HG03135 (cell line): ENCODE data around the gene MYOG.

ENCODE experiments used
- ATAC-seq: cut with Tn5 transposase; IDR thresholded peaks from one replicate; pipeline ENCODE4 v1.9.1; 2021; ENCODE audit warnings: mild to moderate bottlenecking, moderate library complexity; ENCODE audit not compliant: unreplicated experiment

Gene MYOG

DNA sequence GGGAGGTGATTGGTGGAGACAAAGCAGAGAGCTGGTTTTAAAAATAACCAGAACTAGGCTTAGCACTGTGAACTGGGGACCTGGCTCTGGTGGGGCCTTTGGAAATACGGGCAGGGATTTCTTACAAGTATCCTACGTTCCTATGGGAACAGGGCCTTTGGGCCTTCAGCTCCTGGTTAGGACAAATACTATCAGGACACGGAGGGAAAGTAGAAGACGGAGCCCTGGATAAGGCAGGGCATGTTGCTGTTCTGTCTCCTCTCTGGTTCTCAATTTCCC, 5.3 kb upstream of the MYOG start:
- no peak for ATAC-seq

DNA sequence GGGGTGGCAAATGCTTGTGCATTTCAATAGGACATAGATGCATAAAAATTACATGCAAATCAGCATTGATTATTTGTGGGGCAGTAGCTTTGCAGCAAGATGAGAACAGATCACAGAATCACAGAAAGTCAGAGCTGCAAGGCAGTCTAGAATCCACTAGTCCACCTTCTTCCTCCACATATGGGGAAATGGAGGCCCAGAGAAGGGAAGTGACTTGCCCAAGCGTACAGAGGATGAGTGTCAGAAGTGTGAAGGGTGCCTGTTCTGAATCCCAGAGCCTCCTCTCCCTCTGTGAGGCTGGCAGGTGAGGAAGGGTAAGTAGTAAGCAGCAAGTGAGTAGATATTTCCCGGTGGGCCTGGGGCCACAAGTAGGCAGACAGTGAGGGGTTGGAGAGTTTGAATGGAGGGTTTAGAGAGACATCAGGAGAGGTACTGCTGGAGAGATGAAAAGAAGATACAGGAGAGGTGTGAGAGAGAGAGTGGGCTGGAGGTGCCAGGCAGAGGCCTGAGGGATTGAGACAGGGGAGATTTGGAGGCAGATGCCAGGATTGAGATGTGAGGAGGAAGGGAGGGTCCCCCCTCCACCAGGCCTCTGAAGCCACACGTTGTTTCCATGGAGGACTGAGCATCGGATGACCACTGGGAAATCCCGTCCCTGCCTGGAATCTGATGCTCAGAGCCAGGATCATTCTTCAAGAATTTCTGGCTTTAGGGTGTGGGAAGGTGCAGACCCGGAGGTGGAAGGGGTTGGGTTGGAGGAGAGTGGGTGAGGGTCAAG, 4.8 kb upstream of the MYOG start:
- ATAC-seq: no peak

DNA sequence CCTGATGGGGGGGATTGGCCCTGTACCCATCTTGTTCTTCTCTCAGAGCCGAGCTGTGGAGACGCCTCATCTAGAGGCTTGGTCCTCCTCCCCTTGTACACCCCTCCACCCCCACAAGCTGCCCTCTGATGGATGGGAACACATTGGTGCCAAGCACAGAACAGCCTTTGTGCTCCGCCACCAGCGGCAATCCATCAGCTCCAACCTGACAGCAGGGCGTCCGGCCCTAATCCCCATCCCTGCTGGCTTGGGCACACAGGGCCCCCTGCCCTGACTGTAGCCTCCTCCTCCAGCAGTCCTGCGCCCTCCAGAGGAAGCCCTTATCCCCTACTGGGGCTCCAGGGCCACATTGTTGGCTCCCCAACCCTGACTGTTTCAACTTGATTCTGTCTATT, 3.8 kb upstream of the MYOG start:
- ATAC-seq: no peak

DNA sequence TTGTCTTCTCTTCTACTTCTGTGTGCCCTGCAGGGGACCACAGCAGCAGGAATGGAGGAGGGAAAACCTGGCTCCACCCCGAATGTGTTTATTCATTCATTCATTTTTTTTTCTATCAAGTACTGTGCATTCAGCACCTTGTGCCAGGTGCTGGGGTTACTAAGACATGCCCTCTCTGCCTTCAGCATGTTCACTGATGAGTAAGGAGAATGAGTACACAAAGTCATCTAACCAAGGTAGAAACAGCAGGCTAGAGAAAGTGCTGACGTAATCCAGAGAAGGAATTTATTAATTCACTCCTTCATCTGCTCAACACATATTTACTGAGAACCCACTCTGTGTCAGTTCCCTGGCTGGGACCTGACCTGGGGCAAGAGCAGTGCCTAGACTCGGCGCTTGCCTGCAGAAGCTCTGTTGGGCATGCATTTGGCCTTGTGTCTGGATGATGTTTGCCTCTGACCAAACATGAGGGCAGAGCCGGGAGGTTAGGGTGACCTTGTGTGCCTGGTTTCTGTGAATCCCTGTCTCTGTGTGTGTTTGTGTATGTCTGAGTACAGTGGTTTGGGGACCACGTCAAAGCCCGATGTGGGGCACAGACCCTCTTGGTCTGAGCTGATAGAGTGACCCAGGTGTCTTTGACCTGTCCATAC, 3.3 kb upstream of the MYOG start:
- no peak for ATAC-seq

DNA sequence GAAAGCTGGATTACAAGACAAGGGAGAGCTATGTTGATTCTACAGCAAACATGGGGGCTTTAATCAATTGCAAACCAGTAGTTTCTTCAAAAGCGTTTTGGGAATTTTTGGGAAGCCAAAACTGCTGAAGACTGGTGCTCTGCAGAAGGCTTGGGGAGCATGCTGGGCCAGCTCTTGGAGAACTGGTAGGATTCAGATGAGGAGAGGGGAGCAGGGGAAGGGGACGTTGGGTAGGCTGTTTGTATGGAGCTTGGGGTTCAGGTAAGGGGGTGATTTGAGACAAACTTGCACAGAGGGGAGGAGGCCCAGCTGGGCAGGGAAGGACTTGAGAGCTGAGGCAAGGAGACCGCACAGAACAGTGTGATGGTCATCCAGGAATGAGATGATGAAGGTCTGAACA, 2.6 kb upstream of the MYOG start:
- no peak for ATAC-seq

DNA sequence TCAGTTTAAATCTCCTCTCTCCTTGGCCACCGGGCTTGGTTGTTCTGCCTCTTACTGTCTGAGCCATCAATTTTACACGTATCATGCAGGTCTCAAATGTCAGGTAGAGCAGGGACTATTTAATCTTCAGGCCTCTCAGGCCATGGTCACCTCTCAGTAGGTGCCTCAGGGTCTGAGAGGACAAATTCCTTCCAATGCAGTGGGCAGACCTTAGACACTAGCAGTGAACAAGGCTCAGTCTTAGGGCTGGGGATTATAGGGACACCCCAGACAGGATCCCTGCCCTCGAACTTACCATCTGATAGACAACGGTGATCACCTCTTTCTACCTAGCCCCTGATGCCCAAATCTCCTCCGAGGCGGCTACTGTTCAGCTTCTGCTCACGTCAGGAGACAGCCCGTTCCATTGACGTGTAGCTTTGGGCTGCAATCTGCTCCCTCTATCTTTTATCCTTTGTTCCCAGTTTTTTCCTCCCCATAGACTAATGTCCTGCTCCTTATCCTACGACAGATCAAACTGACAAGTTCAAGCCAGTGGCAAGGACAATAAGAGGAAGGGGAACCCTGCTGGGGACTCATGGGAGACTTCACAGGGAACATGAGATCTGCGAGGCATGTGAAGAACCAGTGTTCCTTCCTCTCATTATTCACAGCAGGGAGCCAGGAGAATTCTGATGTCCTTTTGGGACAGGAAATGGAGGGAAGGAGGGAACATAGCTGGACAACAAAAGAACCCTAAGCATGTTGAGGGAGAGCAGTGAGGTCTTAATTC, 1.4 kb upstream of the MYOG start:
- ATAC-seq: no peak

DNA sequence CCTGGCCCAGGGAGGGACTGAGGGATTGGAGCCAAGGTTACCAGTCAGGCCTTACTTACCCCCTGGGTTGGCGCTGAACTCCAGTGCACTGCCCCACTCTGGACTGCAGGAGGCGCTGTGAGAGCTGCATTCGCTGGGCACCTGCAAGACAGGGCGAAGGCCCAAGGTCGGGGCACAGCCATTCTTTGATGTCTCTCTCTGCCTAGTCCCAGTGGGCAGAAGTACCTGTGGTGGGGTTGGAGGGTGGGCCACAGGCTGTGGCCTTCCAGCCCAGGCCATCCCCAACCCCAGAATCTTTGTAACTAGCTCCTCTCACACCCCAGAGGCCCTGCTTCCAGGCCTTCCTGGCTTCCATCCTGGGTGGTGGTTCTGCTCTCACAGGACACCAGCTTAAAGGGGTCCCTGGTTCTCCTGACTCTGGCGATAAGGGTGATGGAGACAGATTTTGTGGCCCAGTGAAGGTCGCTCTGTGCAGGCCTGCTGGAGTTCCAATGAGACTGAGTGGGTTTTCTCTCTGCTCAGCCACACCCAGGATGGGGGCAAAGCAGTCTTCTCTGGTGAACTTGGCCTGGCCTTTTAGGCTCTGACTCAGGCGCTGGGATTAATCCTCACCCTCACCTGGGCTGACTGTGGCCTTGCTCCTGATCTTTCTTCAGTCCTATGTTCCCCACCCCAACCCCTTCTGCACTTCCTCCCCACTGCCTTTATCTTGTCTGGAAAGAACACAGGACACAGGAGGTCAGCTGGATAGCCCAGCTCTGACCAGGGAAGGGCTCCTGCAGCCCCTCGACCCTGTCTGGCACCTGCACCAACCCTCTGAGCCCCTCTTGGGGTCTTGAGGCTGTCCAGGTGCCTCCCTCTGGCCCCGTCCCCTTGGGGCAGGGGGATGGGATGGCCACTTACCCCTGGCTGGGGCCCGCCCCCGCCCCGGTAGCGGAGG, 954 bp downstream of the MYOG start:
- no peak for ATAC-seq

DNA sequence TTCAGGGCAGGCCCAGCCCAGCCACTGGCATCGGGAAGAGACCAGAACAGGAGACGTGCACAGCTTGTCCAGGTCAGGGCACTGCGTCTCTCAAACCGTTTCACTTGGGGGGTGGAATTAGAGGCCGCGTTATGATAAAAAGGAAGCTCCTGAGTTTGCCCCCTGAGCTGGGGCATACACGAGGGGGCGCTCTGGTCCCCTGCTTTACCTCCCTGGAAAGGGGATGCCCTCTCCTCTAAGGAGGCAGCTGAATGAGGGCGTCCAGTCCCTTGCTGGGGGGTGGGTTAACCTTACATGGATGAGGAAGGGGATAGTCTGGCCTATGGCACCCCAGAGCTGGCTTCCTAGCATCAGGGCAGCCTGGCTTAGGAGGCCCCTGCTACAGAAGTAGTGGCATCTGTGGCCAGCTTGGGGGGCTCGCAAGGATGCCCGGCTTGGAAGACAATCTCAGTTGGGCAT, 2.3 kb downstream of the MYOG start:
- no peak for ATAC-seq

DNA sequence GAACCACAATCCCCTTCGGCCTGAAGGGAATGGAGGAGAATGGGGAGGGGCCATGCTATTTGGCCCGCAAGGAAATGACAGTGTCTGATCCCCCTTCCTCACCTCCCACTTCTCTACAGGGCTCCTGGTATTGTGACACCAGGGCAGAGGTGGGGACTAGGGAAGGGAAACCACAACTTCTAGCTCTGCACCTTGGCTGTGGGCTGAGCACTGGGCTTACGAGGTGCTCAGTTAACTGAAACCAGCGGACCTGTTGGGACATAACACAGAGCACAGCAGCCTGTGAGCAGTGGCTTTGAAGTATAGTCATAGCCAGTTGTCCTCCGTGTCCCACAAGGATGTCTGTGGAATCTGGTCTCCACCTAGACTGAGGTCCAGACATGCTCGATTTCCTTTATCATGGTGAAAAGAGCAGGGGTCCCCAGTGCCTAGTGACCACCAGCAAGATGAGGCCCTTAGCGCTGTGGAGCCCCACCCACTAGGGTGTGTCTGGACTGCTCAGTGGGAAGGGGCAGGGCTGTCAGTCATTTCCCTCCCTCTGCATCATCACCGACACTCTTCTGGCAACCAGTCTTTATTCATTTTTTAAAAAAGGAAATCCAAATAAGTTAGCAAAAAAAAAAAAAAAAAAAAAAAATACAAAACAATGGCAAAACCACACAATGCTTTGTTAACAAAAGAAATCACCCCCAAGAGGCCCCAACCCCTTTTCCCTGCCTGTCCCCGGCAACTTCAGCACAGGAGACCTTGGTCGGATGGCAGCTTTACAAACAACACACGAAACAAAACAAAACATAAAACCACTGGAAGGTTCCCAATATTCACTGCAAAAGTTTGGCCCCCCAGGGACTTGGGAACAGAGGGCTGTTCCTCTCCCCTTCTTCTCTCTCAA, 3.0 kb downstream of the MYOG start:
- ATAC-seq: no peak

DNA sequence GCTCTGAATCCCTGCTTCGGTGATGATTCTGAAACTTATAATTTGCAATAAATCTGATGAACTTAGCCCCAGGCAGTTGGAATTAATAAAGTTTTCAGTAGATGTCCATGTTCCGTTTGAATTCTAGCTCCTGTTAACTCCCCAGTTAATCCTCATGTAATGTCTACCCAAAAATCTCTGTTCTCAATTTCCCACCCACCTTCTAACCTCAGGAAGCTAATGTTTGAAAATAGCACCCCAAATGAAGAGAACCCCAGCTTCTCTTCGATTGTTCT, 3.6 kb downstream of the MYOG start:
- ATAC-seq: no peak

DNA sequence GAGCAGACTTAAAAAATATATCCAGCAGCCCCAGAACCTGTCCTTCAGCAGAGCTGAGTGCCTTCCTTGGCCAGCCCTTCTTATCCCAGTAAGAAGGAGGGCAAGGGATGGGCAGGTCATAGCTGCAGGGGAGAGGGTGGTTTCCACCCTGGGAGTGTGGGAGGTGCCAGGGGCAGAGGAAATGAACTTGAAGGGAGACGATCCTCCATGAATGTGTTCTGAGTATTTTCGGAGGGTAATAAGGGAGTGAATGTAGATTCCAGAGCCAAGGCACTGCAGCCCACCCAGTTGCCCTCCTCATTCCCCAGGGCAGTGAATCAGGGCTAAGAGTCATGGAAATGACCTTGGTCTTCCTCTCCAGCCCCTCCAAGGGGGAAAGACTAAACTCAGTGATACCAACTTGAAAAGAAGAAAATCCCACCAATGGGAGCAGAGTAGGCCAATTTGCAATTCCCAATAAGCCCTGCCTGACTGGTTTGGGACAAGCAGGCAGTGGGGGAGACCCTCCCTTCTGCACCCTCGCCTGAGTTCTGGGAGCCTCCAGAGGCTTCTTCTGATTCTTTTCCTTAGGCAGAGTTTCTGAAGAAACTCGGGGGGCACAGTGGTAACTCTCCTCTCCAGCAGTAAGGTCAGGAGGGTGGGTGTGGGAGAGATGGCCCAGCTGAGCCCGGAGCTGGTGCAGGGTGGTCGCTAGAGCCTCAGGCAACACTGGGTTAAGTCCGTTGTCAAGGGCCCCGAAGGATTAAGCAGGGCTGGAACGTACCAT, 4.2 kb downstream of the MYOG start:
- ATAC-seq: no peak

DNA sequence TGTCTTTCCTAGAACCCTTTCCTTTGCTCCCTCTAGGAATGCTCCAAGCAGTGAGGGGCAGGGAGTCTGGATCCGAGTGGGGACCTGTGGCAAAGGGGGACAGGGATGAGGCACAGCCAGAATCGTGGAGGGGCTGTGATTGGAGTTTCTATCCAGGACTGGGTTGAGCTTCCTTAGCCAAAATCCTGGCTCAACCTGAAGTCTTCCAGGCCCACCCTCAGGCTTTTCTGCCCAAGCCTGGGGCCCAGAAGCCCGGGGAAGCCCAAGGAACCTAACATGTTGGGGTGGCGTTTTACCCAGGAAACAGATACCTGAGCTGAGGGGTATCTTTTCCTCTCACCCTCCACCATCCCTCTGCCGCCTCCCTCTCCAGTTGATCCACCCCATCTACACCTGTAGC, 5.4 kb downstream of the MYOG start:
- ATAC-seq: no peak

DNA sequence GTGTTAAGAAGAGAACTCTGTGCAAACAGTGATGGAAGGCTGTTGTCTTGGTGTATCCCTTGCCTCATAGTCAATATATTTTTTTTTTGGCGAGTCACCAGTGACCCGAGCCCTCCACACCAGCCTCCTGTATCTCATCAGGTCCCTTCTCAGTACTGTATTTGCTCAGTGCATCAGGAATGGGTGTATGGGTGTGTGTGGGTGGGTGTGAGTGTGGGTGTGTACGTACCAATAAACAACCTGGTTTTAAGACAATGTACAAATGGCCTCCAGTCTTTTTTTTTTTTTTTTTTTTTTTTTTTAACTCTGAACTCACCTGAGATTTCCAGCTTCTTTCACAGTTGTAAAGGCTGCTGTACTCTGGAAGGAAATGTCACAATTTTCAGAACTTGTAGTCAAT, 7.3 kb downstream of the MYOG start:
- no peak for ATAC-seq

DNA sequence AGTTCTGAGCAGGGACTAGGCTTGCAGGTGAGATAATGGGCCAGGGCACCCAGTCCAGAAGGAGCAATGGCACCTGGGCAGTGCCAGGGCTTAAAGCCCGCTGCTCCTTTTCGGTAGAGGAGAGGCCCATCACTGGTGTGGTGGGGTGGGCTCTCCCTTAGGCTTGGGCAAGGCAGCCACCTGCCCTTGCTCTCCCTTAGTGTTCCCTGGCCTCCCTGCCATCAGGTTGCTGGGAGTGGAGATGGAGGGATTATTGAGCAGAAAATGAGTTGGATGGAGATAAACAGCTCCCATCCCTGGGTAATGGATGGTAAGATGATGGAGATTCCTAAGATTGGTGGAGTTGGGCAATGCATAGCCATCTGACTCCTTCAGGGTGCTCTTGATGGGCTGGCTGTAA, 7.9 kb downstream of the MYOG start:
- no peak for ATAC-seq

DNA sequence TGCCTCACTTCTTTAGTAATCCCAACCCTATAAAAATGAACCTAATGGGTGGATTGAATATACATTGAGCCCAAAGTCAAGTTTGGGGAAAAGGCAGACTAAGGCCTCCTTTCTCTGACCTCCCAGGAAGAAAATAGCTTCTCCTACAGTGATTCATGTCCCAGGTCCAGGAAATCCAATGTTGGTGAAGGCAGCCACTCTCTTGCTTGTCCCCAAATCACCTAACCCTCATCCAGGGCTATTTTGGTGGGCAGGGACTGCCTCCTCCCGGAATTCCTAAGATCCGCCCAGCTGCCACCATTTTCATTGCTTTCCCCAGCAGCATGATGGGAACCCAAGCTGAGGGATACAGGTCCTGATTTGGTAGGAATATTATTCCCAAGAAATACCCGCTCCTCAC, 8.4 kb downstream of the MYOG start:
- no peak for ATAC-seq

DNA sequence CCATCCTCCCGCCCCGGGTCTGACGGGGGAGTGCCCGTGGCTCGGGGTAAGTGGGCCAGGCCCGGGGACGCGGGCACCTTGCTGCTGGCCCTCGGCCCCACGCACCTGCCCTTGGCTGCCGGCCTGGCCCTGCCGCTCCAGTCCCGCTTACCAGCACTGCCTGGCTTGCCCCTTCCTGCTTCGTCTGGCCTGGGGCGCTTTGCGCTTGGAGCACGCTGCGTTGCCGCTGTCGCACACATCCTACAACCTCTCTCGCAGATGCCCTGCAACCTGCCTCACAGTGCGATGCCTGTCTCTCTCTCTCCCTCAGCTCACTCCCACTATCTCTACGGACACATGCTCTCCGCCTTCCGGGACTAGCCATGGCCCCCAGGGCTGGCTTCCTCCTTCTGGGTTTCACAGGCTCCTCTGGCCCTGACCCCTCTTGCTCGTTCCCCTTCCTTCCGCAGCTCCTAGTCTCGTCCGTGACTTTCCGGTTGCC, 9.7 kb downstream of the MYOG start:
- no peak for ATAC-seq

DNA sequence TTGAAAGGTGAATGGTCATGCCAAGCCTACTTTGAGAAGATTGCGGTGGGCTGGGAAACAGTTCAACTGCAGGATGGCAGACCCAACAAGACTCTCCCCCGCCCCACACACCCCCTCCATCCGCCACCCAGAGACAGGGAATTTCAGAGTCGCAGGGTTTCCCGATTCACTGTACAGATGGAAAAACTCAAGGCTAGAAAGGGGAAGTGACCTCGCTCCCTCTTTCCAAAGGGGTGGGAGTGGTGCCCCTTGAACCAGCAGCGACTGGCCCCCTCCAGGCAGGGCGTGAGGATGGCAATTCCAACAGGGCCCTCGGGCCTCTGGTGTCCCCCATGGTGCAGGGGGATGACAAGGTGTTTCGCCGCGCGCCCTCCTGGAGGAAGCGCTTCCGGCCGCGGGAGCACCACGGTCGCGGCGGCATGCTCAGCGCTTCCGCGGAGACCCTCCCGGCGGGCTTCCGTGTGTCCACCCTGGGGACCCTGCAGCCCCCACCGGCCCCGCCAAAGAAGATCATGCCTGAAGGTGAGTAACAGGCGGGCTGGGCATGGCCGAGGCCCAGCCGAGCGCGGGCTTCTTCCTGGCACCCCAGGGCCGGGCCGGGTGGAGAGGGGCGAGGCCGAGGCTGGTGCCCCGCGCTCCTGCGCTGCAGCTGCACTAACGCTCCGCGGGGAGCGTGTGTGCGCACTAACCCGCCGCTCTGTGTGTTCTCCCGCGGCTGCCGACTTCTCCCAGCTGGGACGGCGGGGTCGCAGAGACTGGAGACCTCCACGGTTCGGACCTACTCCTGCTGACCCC, 10.4 kb downstream of the MYOG start:
- ATAC-seq: no peak

DNA sequence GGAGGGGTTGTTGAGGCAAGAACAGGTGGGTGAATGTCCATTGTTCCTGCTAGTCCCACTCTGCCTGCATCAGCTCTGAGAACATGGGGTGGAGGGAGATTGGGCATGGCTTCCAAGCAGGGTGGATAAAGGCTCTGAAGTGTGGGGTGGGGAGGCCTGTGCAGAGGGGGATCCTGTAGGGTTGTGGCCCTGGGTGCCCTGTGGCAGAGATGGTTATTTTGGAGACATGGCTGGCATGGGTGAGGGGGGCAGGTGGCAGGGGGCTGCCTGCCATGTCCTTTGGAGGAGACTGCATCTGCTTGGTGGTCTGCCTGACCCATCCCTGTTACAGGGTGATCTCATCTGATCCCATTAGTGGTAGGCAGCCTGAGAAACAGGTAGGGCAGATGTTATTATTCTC, 11.2 kb downstream of the MYOG start:
- no peak for ATAC-seq

DNA sequence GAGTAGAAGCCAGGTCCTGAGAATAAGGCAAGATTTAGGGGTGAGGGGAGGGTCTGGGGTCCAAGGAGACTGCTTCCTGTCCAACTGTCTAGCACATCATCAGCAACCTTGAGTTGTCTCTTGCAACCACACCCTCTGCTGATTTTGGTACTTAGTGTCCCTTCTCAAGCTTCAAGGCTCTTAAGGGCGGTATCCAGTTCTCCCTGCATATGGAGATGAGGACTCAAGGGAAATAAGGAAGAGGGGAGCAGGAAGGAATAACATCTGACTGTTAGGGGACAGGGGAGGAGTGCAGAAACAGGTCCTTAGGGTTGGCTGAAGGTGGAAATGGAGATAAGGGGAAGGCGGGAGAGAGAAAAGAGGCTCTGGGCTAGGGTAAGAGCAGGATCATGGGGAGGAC, 12.3 kb downstream of the MYOG start:
- no peak for ATAC-seq
